Endothelial cell of umbilical vein (primary cell): Measurements from ENCODE around the gene KIAA0232. TPM values are rescaled to one million over a fixed set of nuclear protein-coding genes. Genes with fewer than 3 reads are reported as not detected.

ENCODE experiments used
- BruUV-seq: library from RNA; stranded (reverse); fragments of 400-500 nt; replicated peaks from 2 replicates; lab custom pipeline; 2021; lab: Mats Ljungman, UMichigan
- CTCF ChIA-PET: fragments of 300-600, 350-600 bp; sonication (Branson Sonifier 250); formaldehyde crosslinking; loops from one replicate; lab custom pipeline; 2021; ENCODE audit warnings: antibody characterized with exemption, inconsistent platforms; lab: Charles Lee
- POLR2A ChIA-PET: fragments of 300-600, 350-600 bp; sonication (Branson Sonifier 250); formaldehyde crosslinking; loops from one replicate; lab custom pipeline; 2021; ENCODE audit warnings: antibody characterized with exemption, inconsistent platforms; lab: Charles Lee
- DNase-seq: peaks from one replicate; pipeline ENCODE4 v3.0.0-alpha.2; 2011; ENCODE audit warnings: low read depth, low spot score
- FAIRE-seq: peaks from 2 replicates; lab custom pipeline; 2011; peaks lifted over from hg19 to GRCh38; lab: Jason Lieb, UNC
- H2AFZ ChIP-seq: 2 replicates; pipeline ENCODE4 v1.6.0; 2012; ENCODE audit warnings: low read depth, low read length, control low read depth, inconsistent platforms
- H3K27ac ChIP-seq: 2 replicates; pipeline ENCODE4 v1.5.1; 2011; ENCODE audit warnings: low read depth, mild to moderate bottlenecking, control low read depth, low read length, moderate library complexity; ENCODE audit not compliant: insufficient read depth
- H3K27me3 ChIP-seq, 2 experiments: 2 replicates each; pipeline versions ENCODE4 v1.6.0 to v1.6.1; 2011; ENCODE audit warnings: low read length in 2 of 2, mixed read lengths in 1 of 2; ENCODE audit not compliant: control insufficient read depth in 2 of 2, insufficient read depth in 2 of 2
- H3K36me3 ChIP-seq, 2 experiments: 2 replicates in 1 of 2; 3 replicates in 1 of 2; pipeline ENCODE4 v1.5.1; 2011; ENCODE audit warnings: low read length in 2 of 2, mild to moderate bottlenecking in 1 of 2, moderate library complexity in 1 of 2; ENCODE audit not compliant: control insufficient read depth in 2 of 2, insufficient read depth in 2 of 2; ENCODE audit errors: extremely low read depth in 1 of 2
- H3K4me1 ChIP-seq: 3 replicates; pipeline ENCODE4 v1.5.1; 2011; ENCODE audit warnings: mild to moderate bottlenecking, low read length; ENCODE audit not compliant: control insufficient read depth, insufficient read depth; ENCODE audit errors: extremely low read depth
- H3K4me2 ChIP-seq: 2 replicates; pipeline ENCODE4 v1.6.1; 2011; ENCODE audit warnings: low read length, control low read depth, mixed read lengths; ENCODE audit not compliant: insufficient read depth
- H3K4me3 ChIP-seq, 3 experiments: fragments of 200-600 bp in 1 of 3; sonication (generic), shearing (Covaris generic) in 1 of 3; replicated peaks in 1 of 3; 2 replicates each; pipeline ENCODE4 v1.5.1; 2011 to 2016; ENCODE audit warnings: control low read depth in 3 of 3, low read length in 3 of 3, mild to moderate bottlenecking in 2 of 3, inconsistent platforms in 1 of 3, low read depth in 1 of 3, moderate library complexity in 1 of 3; ENCODE audit not compliant: insufficient read depth in 1 of 3
- H3K79me2 ChIP-seq: 2 replicates; pipeline ENCODE4 v1.6.0; 2012; ENCODE audit warnings: low read length, inconsistent platforms; ENCODE audit not compliant: control insufficient read depth, insufficient read depth
- H3K9ac ChIP-seq: replicated peaks from 2 replicates; pipeline ENCODE3; 2011; ENCODE audit warnings: low read length, control low read depth; ENCODE audit not compliant: insufficient read depth; ENCODE audit errors: extremely low read depth
- H3K9me1 ChIP-seq: replicated peaks from 3 replicates; pipeline ENCODE4 v1.6.0; 2011; ENCODE audit warnings: mild to moderate bottlenecking, low read length; ENCODE audit not compliant: control insufficient read depth, insufficient read depth; ENCODE audit errors: extremely low read depth
- H3K9me3 ChIP-seq: replicated peaks from 2 replicates; pipeline ENCODE4 v1.5.1; 2012; ENCODE audit warnings: low read length, inconsistent platforms; ENCODE audit not compliant: control insufficient read depth, insufficient read depth
- H4K20me1 ChIP-seq: replicated peaks from 2 replicates; pipeline ENCODE3; 2011; ENCODE audit warnings: mild to moderate bottlenecking, low read length; ENCODE audit not compliant: control insufficient read depth, insufficient read depth; ENCODE audit errors: extremely low read depth
- CTCF ChIP-seq, 2 donors: IDR thresholded peaks; 1 replicate in 1 of 2; 2 replicates in 1 of 2; pipeline ENCODE4 v1.5.1; 2011; ENCODE audit warnings: low read length in 2 of 2, mild to moderate bottlenecking in 2 of 2, moderate library complexity in 2 of 2, control low read depth in 1 of 2, inconsistent platforms in 1 of 2, low read depth in 1 of 2; ENCODE audit not compliant: insufficient read depth in 1 of 2; ENCODE audit errors: extremely low read depth in 1 of 2
- EZH2 ChIP-seq: IDR thresholded peaks from 2 replicates; pipeline ENCODE4 v1.6.1; 2012; ENCODE audit warnings: borderline replicate concordance, low read depth, mild to moderate bottlenecking, moderate library complexity, low read length, inconsistent platforms; ENCODE audit not compliant: severe bottlenecking
- FOS ChIP-seq: IDR thresholded peaks from 2 replicates; pipeline ENCODE4 v1.6.1; 2011; ENCODE audit warnings: mild to moderate bottlenecking, low read length, moderate library complexity, borderline replicate concordance; ENCODE audit not compliant: insufficient read depth
- GATA2 ChIP-seq: IDR thresholded peaks from 2 replicates; pipeline ENCODE4 v1.7.0; 2011; ENCODE audit warnings: low read depth, mild to moderate bottlenecking, moderate library complexity, mixed read lengths, low read length; ENCODE audit not compliant: insufficient read length, insufficient read depth
- JUN ChIP-seq: IDR thresholded peaks from 2 replicates; pipeline ENCODE4 v1.6.1; 2011; ENCODE audit warnings: borderline replicate concordance, low read depth; ENCODE audit not compliant: insufficient read length, insufficient read depth
- MAX ChIP-seq: IDR thresholded peaks from 2 replicates; pipeline ENCODE4 v1.6.1; 2011; ENCODE audit not compliant: insufficient read depth, insufficient read length
- MYC ChIP-seq: IDR thresholded peaks from one replicate; pipeline ENCODE4 v1.6.1; 2011; ENCODE audit warnings: mild to moderate bottlenecking, low read depth, low read length
- POLR2A ChIP-seq: IDR thresholded peaks from 2 replicates; pipeline ENCODE4 v1.6.1; 2012; ENCODE audit warnings: low read depth, mild to moderate bottlenecking, control low read depth, low read length
- POLR2AphosphoS5 ChIP-seq: IDR thresholded peaks from 2 replicates; pipeline ENCODE4 v1.6.1; 2012; ENCODE audit warnings: low read depth, mild to moderate bottlenecking, control low read depth, low read length, moderate library complexity; ENCODE audit not compliant: insufficient read depth
- dilution Hi-C: fragments of 300-500 bp; cut with MboI; formaldehyde crosslinking; loops from one replicate; pipeline ENCODE4 v1.15.0; 2019; ENCODE audit warnings: low sequenced_read_pairs; ENCODE audit not compliant: extremely low pct_ligation_motif_present
- intact Hi-C: fragments of 100-400 bp; cut with micrococcal nuclease; formaldehyde crosslinking; loops from one replicate; pipeline ENCODE4 v1.10.0; 2022
- polyA plus RNA-seq, 4 experiments: library from polyadenylated mRNA; depleted of rRNA in 3 of 4; stranded (reverse) in 3 of 4; unstranded in 1 of 4; fragments of >200 nt; gene quantifications; 2 replicates each; pipeline versions ENCODE4 v1.2.1 to v1.2.3, GENCODE V29; 2011 to 2012; ENCODE audit warnings: missing spikeins in 1 of 4
- total RNA-seq: library from RNA; stranded (reverse); gene quantifications from 2 replicates; pipeline ENCODE4 v1.2.3, GENCODE V29; 2021

KIAA0232 gene
- total and polyA plus RNA-seq, 2 donors (not counting 3 experiments of a cell fraction or from before 2014, with no cell fraction given), result 5.3 to 18.4 TPM

GRCh38 chr4:6929812-6930464, 147.4 kb downstream of the KIAA0232 start:
- intact Hi-C loops, result no loop called here
- dilution Hi-C loops, result no loop called here
- Histone ChIP-seq H3K27me3 (no peaks in the 10 kb centered on the region), H3K9me1 (no peaks in the 10 kb centered on the region), H2AFZ (no peak overlapping the region), H3K4me1 (no peaks in the 10 kb centered on the region), H4K20me1 (no peaks in the 10 kb centered on the region), H3K4me2 (no peak overlapping the region), H3K9me3 (no peaks in the 10 kb centered on the region), H3K4me3 (no peak overlapping the region), H3K9ac (no peak overlapping the region), H3K79me2 (no peaks in the 10 kb centered on the region), H3K27ac (no peak overlapping the region), H3K36me3 (no peaks in the 10 kb centered on the region)
- ChIA-PET CTCF (interaction anchor here (1.6 to 2.5 kb wide), 3 partner anchors 12 to 44 kb away, joined by 3 to 5 read pairs (median 4); no protein-coding TSS in a partner anchor), POLR2A (no interaction called here)
- DNase-seq, result no peak
- TF ChIP-seq POLR2A, result no peak
- TF ChIP-seq MAX, result no peak
- no peak for TF ChIP-seq JUN
- no peak for TF ChIP-seq EZH2
- TF ChIP-seq GATA2, result no peak
- no peak for TF ChIP-seq POLR2AphosphoS5
- no peak for TF ChIP-seq FOS
- no peak for TF ChIP-seq CTCF (IDR thresholded peaks at IDR 0.05; ENCODE audit: extremely low read depth in 1 of 2, insufficient read depth in 1 of 2, low read depth in 1 of 2, low read length in 2 of 2)
- TF ChIP-seq MYC, result no peak
- FAIRE-seq, result no peak
- BruUV-seq, result no TSS peak
